Hippocampal formation (tissue), 2 donors: ENCODE results near the gene RETN.

Source experiments
- DNase-seq, 2 donors: peaks; one replicate each; lab custom pipeline; 2025; lab: John Stamatoyannopoulos, UW

Gene RETN

DNA sequence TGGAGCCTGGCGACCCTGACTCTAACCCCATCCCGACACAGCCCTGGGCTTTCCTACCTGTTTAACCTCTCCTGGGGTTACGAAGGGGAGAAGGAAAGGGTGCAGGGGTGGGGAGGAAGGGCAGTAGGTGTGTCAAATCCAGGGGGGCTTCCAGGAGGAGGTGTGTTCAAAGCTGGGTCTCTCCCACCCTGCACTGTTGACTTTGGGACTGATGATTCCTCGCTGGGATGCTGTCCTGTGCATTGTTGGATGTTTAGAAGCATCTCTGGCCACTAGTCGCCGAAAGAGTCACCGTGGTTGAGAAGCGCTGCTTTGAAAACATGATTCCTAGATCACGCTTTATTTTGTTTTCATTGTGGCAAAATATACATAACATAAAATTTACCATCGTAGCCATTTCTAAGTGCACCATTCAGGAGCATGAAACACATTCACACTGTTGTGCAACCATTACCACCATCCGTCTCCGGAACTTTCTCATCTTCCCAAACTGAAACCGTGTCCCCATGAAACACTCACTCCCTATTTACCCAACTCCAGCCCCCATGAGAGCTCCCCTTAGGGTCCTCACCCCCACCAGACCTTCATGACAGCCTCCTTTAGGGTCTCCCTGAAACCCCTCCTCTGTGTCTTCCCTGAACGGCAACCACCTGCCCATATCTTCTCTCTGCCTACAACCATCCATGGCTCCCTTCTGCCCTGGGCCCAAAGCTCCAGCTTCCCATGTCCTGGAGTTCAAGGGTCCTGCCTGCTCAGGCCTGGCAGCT, 37.5 kb downstream of the RETN start:
- DNase-seq = no peak

DNA sequence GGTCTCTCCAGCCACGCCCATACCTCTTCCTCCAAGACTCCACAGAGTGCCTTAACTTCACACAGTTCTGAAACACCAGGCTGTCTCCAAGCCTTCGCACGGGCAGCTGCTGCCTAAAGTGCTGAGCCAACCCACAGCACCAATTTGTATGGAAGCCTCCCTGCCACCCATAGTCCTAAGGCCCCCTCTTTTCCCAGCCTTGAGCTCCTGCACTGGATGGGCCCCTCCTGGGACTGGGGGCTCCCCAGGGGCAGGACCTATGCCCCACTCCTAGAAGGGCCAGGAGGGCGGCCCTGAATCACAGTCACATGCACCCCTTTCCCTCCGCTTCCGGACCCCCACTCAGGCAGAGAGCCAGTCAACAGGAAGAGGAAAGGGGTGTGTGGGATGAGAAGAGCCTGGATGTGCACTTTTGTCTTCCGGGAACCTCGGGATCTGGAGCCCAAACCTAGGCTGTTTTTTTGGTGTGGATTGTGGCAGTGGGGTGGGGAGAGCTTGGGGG, 38.2 kb downstream of the RETN start:
- no peak for DNase-seq

DNA sequence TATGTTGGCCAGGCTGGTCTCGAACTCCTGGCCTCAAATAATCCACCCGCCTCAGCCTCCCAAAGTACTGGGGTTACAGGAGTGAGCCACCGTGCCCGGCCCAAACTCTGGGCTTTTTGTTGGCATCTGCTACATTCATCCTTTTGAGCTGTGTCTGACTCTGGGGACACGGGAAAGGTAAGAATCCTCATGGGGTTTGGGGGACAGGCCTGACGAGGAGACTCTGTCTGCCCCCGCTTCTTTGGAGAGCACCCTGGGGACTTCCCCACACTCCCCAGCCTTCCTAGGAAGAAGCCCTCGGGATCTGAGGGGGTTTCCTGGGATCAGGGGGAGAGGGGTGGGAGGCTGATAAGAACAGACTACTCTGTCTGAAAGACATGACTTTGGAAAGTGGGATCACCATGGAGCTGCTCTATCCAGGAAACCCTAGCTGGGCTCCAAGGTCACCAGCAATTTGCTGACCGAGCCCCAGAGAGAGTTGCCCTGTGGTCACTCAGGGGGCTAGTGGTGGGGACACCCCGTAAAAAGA, 41.1 kb downstream of the RETN start:
- no peak for DNase-seq

DNA sequence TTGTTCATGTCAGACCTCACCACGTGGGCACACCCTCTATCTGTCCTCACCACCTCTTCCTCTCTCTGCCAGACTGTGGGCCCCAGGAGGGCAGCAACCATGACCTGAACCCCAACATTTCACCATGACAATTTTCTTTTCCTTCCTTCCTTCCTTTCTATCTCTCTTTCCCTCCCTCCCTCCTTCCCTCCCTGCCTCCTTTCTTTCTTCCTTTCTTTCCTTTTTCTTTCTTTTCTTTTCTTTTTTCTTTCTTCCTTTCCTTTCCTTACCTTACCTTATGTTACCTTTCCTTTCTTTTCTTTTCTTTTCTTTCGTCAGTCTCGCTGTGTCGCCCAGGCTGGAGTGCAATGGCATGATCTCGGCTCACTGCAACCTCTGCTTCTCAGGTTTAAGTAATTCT, 41.8 kb downstream of the RETN start:
- no peak for DNase-seq

DNA sequence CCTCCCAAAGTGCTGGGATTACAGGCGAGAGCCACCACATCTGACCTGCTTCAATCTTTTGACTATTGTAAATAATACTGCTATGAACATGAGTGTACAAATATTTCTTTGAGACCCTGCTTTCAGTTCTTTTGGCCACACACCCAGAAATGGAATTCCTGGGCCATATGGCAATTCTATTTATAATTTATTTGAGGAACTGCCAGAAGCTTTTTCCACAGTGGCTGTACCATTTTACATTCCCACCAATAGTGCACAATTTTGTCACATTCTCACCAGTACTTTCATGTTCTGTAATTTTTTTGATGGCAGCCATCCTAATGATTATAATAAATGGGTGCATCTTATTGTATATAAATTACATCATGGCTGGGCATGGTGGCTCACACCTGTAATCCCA, 46.8 kb downstream of the RETN start:
- no peak for DNase-seq

DNA sequence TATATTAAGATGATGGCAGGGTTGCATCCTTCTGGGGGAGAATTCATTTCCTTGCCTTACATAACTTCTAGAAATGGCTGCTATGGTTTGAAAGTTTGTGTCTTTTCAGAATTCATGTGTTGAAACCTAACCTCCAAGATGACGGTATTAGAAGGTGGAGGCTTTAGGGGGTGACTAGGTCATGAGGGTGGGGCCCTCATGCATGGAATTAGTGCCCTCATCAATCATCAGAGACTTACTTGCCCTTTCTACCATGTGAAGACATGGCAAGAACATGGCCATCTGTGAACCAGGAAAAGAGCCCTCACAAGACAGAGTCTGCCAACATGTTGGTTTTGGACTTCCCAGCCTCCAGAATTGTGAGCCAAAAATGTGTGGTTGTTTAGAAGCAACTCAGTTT, 47.9 kb downstream of the RETN start:
- no peak for DNase-seq

DNA sequence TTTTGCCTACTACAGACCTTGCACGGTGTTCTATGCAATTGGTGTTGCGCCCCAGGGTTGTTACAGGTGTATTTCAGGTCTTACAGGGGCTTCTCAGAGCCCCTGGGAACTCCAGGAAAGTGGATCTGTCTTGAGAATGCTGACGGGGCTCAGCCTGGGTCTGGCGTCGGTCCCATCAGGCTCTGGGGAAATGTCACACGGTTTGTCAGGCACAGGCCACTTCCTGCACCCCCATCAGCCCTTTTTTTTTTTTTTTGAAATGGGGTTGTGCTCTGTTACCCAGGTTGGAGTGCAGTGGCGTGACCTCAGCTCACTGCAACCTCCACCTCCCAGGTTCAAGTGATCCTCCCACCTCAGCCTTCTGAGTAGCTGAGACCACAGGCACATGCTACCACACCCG, 49.8 kb downstream of the RETN start:
- DNase-seq = no peak
